Liver (tissue), 9 donors: ENCODE results near the gene TMEM128. TPM values are rescaled to one million over a fixed set of nuclear protein-coding genes. Genes with fewer than 3 reads are reported as not detected.

Source experiments
- DNase-seq: peaks from one replicate; pipeline ENCODE4 v3.0.0-alpha.2; 2017; ENCODE audit warnings: low spot score
- H3K27ac ChIP-seq, 2 donors: one replicate each; pipeline ENCODE4 v1.7.0; 2013; ENCODE audit warnings: inconsistent platforms in 2 of 2, low read length in 2 of 2, control low read depth in 1 of 2, low read depth in 1 of 2, mild to moderate bottlenecking in 1 of 2
- H3K27me3 ChIP-seq, 4 donors: one replicate each; pipeline versions ENCODE4 v1.6.1 to v1.7.0; 2013; ENCODE audit warnings: low read length in 3 of 4, inconsistent platforms in 1 of 4, mild to moderate bottlenecking in 1 of 4, moderate library complexity in 1 of 4; ENCODE audit not compliant: control insufficient read depth in 4 of 4, insufficient read depth in 4 of 4
- H3K36me3 ChIP-seq, 4 donors: one replicate each; pipeline versions ENCODE4 v1.6.1 to v1.7.0; 2013; ENCODE audit warnings: low read length in 3 of 4, mild to moderate bottlenecking in 3 of 4, low read depth in 1 of 4, moderate library complexity in 1 of 4; ENCODE audit not compliant: control insufficient read depth in 4 of 4, insufficient read depth in 3 of 4
- H3K4me1 ChIP-seq, 4 donors: one replicate each; pipeline versions ENCODE4 v1.6.1 to v1.7.0; 2013; ENCODE audit warnings: low read length in 3 of 4, mild to moderate bottlenecking in 3 of 4, moderate library complexity in 1 of 4; ENCODE audit not compliant: control insufficient read depth in 4 of 4, insufficient read depth in 4 of 4
- H3K4me3 ChIP-seq, 3 donors: one replicate each; pipeline versions ENCODE4 v1.6.1 to v1.7.0; 2013; ENCODE audit warnings: low read length in 3 of 3, control low read depth in 1 of 3, low read depth in 1 of 3, mild to moderate bottlenecking in 1 of 3
- H3K9ac ChIP-seq, 2 donors: one replicate each; pipeline ENCODE4 v1.7.0; 2013; ENCODE audit warnings: low read length in 2 of 2, mild to moderate bottlenecking in 2 of 2, moderate library complexity in 2 of 2, control low read depth in 1 of 2, low read depth in 1 of 2
- H3K9me3 ChIP-seq, 4 donors: one replicate each; pipeline versions ENCODE4 v1.6.1 to v1.7.0; 2013; ENCODE audit warnings: low read length in 3 of 4; ENCODE audit not compliant: control insufficient read depth in 4 of 4
- ATF3 ChIP-seq: IDR thresholded peaks from 2 replicates; pipeline ENCODE4 v1.6.1; 2016; ENCODE audit warnings: antibody characterized with exemption
- CTCF ChIP-seq: fragments of 150-350 bp; IDR thresholded peaks from 2 replicates; pipeline ENCODE4 v1.5.1; 2017; ENCODE audit warnings: improper control_type of control experiment, low read depth, low read length; ENCODE audit not compliant: missing input control
- EGR1 ChIP-seq, 2 donors: IDR thresholded peaks; 2 replicates each; pipeline ENCODE4 v1.6.1; 2016 to 2018; ENCODE audit warnings: antibody characterized with exemption in 2 of 2, low read depth in 2 of 2
- FOXA1 ChIP-seq: IDR thresholded peaks from 2 replicates; pipeline ENCODE4 v1.6.1; 2016; ENCODE audit warnings: antibody characterized with exemption
- FOXA2 ChIP-seq: IDR thresholded peaks from 2 replicates; pipeline ENCODE4 v1.6.1; 2016; ENCODE audit warnings: antibody characterized with exemption
- GABPA ChIP-seq, 2 donors: IDR thresholded peaks in 1 of 2; conservative IDR thresholded peaks in 1 of 2; 2 replicates each; pipeline ENCODE4 v1.6.1; 2016; ENCODE audit warnings: antibody characterized with exemption in 2 of 2, mild to moderate bottlenecking in 1 of 2, moderate library complexity in 1 of 2
- HNF4A ChIP-seq, 2 donors: conservative IDR thresholded peaks; 2 replicates each; pipeline ENCODE4 v1.6.1; 2016; ENCODE audit warnings: antibody characterized with exemption in 2 of 2, mild to moderate bottlenecking in 2 of 2
- HNF4G ChIP-seq: IDR thresholded peaks from 2 replicates; pipeline ENCODE4 v1.6.1; 2016; ENCODE audit warnings: antibody characterized with exemption
- JUND ChIP-seq, 2 donors: IDR thresholded peaks; 2 replicates each; pipeline ENCODE4 v1.6.1; 2016; ENCODE audit warnings: antibody characterized with exemption in 2 of 2
- MAX ChIP-seq: IDR thresholded peaks from 2 replicates; pipeline ENCODE4 v1.6.1; 2016; ENCODE audit warnings: antibody characterized with exemption
- NR2F2 ChIP-seq: IDR thresholded peaks from 2 replicates; pipeline ENCODE4 v1.6.1; 2016; ENCODE audit warnings: antibody characterized with exemption
- RAD21 ChIP-seq, 2 donors: IDR thresholded peaks; 2 replicates each; pipeline ENCODE4 v1.6.1; 2016; ENCODE audit warnings: antibody characterized with exemption in 2 of 2, mild to moderate bottlenecking in 2 of 2
- REST ChIP-seq: IDR thresholded peaks from 2 replicates; pipeline ENCODE4 v1.6.1; 2016; ENCODE audit warnings: antibody characterized with exemption, mild to moderate bottlenecking
- SP1 ChIP-seq: IDR thresholded peaks from 2 replicates; pipeline ENCODE4 v1.6.1; 2018; ENCODE audit warnings: antibody characterized with exemption, mild to moderate bottlenecking
- TAF1 ChIP-seq: conservative IDR thresholded peaks from 2 replicates; pipeline ENCODE4 v1.6.1; 2016; ENCODE audit warnings: antibody characterized with exemption, mild to moderate bottlenecking
- ZBTB33 ChIP-seq: IDR thresholded peaks from 2 replicates; pipeline ENCODE4 v1.6.1; 2016; ENCODE audit warnings: antibody characterized with exemption
- WGBS: extraction: QIAGEN DNeasy Blood & Tissue Kit; methylation state at CpG from one replicate; pipeline ENCODE4 v1.1.7; 2013; 5-methylcytosine and 5-hydroxymethylcytosine counted together
- polyA plus RNA-seq, 2 donors: library from polyadenylated mRNA; stranded (reverse) in 1 of 2; unstranded in 1 of 2; fragments of 200-250 nt in 1 of 2; fragments of >200 nt in 1 of 2; fragmentation: Nextera tagmentation in 1 of 2; extraction: Ambion mirVana in 1 of 2; gene quantifications; one replicate each; pipeline versions ENCODE4 v1.2.1 to v1.2.3, GENCODE V29; 2013 to 2015
- total RNA-seq, 2 donors: library from RNA; depleted of rRNA; stranded (reverse); fragments of >200 nt; gene quantifications; one replicate each; pipeline ENCODE4 v1.2.3, GENCODE V29; 2014
- donor health status: healthy.
- donor health status: healthy.
- donor health status: healthy.
- donor health status: healthy.
- donor health status: healthy.

Gene TMEM128
- total and polyA plus RNA-seq, 4 donors = 7.6 to 11.3 (median 9.2) TPM

GRCh38 chr4:4228356-4228668 is 19.7 kb downstream of the TMEM128 start:
- WGBS = 84% methylated on average over 1 of the region's 1 CpG
- no peak for DNase-seq
- Histone ChIP-seq H3K36me3 (no peaks in the 10 kb centered on the region), H3K9ac (no peak overlapping the region), H3K4me3 (no peak overlapping the region), H3K9me3 (peaks cover 0 to 1% (median 0%) of the 10 kb centered on the region in 4 donors), H3K27me3 (peaks cover 0 to 6% (median 0%) of the 10 kb centered on the region in 4 donors), H3K27ac (no peak overlapping the region), H3K4me1 (peaks cover 0 to 3% (median 0%) of the 10 kb centered on the region in 4 donors)
- no peak for TF ChIP-seq FOXA2
- TF ChIP-seq TAF1 = no peak
- TF ChIP-seq RAD21 (IDR thresholded peaks at IDR 0.05) = no peak
- TF ChIP-seq FOXA1 = no peak
- TF ChIP-seq NR2F2 = no peak
- TF ChIP-seq ATF3 = no peak
- TF ChIP-seq JUND (IDR thresholded peaks at IDR 0.05) = no peak
- no peak for TF ChIP-seq EGR1 (IDR thresholded peaks at IDR 0.05; ENCODE audit: low read depth in 2 of 2)
- TF ChIP-seq CTCF = no peak
- TF ChIP-seq SP1 = no peak
- no peak for TF ChIP-seq REST
- no peak for TF ChIP-seq MAX
- TF ChIP-seq HNF4A (conservative IDR thresholded peaks at IDR 0.05) = no peak

- H3K36me3 ChIP-seq = no peaks in the 10 kb centered on the region
- no peak for DNase-seq
- no peak overlapping the region for H3K4me3 ChIP-seq
- H3K27ac ChIP-seq = no peak overlapping the region
- peaks cover 0 to 6% (median 0%) of the 10 kb centered on the region in 4 donors for H3K27me3 ChIP-seq
- no peaks in the 10 kb centered on the region for H3K9me3 ChIP-seq
- H3K4me1 ChIP-seq = peaks cover 0 to 3% (median 0%) of the 10 kb centered on the region in 4 donors
- WGBS = 12% methylated on average over 51 of the region's 51 CpGs
- no peak overlapping the region for H3K9ac ChIP-seq
- no peak for TF ChIP-seq EGR1 (IDR thresholded peaks at IDR 0.05; ENCODE audit: low read depth in 2 of 2)
- TF ChIP-seq HNF4A (conservative IDR thresholded peaks at IDR 0.05) = no peak
- no peak for TF ChIP-seq CTCF
- TF ChIP-seq JUND (IDR thresholded peaks at IDR 0.05) = no peak
- no peak for TF ChIP-seq FOXA1
- no peak for TF ChIP-seq ATF3
- TF ChIP-seq REST = no peak
- TF ChIP-seq HNF4G = no peak
- TF ChIP-seq TAF1 = no peak
- no peak for TF ChIP-seq GABPA (IDR thresholded peaks at IDR 0.05 in 1 of 2, conservative IDR thresholded peaks at IDR 0.05 in 1 of 2)
- TF ChIP-seq RAD21 (IDR thresholded peaks at IDR 0.05) = no peak
- no peak for TF ChIP-seq ZBTB33
These were observed 20.3 kb downstream of the TMEM128 start for GRCh38 chr4:4227510-4228355.
